Measurements from ENCODE around the gene OPRM1.
"Not testable (repeated sequence)": the region's sequence is repeated elsewhere in the genome, so short reads cannot be mapped to it uniquely, and the experiment has no call there.

The OPRM1 gene

DNA sequence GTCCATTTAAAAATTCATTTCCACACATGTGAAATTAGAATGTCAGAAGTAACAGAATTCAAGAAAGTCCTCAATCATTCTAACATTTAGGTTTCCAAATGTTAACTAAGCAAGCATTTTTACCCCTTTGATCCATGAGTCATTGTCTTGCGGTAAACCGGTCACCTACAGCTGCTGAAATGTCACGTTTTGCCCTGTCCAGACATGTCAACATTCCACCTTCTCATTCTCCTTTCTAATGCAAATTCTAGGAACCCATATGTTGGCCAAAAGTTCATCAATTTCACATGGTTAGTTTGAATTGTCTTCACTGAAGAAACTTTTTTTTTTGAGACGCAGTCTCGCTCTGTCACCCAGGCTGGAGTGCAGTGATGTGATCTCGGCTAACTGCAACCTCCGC, 200.4 kb downstream of the OPRM1 start:
- no peak for DNase-seq (ENCODE audit: low read depth)

DNA sequence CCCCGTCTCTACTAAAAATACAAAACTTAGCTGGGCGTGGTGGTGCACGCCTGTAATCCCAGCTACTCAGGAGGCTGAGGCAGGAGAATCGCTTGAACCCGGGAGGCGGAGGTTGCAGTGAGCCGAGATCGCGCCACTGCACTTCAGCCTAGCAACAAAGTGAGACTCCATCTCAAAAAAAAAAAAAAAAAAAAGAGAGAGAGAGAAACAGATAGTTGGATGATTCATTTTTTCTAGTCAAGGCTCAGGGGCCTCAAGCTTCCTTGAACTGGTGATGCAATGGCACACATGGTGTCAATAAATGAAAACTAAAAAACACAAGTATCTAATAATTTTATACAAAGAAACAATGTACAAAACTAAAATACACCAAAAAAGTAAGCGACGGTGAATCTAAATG, 202.0 kb downstream of the OPRM1 start:
- DNase-seq (ENCODE audit: low read depth): not testable (repeated sequence)

GRCh38 chr6:154241581-154241980, 202.5 kb downstream of the OPRM1 start:
- no peak for DNase-seq (ENCODE audit: low read depth)

DNA sequence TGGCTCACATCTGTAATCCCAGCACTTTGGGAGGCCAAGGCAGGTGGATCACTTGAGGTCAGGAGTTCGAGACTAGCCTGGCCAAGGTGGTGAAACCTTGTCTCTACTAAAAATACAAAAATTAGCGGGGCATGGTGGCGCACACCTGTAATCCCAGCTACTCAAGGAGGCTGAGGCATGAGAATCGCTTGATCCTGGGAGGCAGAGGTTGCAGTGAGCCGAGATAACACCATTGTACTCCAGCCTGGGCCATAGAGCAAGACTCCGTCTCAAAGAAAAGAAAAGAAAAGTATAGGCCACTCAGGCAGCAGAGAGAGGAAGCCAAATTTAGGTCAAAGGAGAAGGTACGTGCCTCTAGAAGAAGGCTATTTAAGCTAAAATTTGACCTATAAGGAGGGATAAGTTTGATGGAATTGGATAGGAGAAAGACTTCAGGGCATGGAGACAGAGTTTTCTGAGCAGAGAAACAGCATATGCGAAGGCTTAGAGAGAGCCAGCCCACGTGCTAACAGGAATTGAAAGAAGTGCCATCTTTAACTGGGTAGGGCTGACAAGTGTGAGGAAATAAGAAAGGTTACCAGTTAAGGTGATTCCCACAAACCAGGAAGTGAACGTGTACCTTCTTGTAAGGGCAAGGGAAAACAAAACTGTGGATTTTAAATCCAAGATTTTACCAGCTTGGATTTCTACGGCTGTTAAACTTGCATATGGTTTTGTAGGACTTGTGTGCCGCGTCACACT, 203.7 kb downstream of the OPRM1 start:
- no peak for DNase-seq (ENCODE audit: low read depth)

DNA sequence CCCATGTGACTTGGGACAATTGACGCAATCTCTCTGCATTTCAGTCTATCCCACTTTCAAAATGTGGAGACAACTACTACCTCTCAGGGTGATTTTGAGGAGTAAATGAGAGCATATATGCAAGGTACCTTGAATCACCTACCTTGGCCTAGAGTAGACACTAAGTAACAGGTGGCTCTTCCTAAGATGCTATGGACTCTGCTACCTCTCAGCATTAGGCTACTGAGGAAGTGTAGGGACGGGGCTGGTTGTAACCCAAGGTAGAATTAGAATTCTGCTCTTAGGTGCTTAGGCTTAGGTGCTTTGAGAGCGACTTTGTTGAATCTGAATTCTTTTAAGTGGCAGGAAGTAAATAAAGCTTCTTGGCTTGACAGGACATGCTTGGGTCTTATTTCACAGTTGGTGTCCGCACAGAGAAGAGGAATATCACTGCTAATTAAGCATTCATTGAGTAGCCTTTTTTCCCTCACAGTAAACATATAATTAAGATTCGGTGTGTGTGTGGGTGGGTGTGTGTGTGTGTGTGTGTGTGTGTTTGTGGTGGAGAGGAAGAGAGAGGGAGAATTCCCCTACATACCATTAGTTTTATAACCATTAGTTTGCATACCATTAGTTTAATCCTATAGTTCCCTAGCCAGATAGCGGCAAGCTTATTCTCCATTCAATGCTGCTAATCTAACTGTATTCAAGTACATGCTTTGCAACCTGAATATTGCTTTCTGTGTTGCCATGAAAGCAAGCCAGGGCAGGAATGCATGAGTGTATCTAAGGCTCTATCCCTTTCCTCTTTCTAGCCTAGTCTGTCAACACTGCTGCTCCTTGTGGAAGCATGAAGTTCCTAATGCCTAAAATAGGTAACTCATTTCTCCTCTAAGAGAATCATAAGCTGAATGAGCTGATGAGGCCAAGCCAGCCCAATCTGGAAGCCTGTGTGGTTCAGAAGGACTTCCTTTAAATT, 205.0 kb downstream of the OPRM1 start:
- DNase-seq (ENCODE audit: low read depth): no peak

DNA sequence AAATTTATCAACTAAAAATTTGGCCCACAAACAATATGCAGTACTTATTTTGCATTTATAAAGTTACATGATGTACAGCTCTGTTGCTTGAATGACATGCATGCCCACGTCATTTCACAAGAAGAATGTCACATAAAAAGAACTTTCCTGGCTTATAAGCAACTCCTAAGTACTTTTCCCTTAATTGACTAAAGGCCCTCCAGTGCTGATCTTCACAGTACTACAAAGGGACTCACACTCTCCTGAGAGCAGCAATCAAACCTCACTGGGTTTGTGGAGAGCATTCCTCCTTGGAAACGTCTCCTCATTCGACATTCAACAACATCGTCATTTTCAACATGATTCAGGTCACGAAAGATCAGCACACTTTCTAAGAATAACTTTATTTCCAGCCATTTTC, 206.5 kb downstream of the OPRM1 start:
- DNase-seq (ENCODE audit: low read depth): no peak

GRCh38 chr6:154246723-154247118, 207.7 kb downstream of the OPRM1 start:
- DNase-seq (ENCODE audit: low read depth): no peak

- no peak for DNase-seq (ENCODE audit: low read depth)
These were observed 208.2 kb downstream of the OPRM1 start for GRCh38 chr6:154247119-154247861.

- DNase-seq (ENCODE audit: low read depth): no peak
These were observed 210.7 kb downstream of the OPRM1 start for GRCh38 chr6:154249499-154250298.

DNA sequence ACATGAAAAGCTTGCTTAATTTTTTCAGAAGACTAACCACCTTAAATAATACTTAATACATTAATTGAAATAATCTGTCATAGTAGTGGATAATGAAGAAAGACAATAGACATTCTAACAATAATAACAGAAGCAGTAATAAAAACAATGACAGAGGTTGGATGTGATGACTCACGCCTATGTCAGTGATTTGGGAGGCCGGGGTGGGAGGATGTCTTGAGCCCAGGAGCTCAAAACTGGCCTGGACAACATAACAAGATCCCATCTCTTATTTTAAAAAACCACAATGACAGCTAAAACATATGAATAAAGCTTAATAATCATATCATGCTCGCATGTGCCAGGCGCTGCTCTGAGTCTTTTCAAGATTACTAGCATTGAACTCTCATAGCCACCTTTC, 212.1 kb downstream of the OPRM1 start:
- no peak for DNase-seq (ENCODE audit: low read depth)

DNA sequence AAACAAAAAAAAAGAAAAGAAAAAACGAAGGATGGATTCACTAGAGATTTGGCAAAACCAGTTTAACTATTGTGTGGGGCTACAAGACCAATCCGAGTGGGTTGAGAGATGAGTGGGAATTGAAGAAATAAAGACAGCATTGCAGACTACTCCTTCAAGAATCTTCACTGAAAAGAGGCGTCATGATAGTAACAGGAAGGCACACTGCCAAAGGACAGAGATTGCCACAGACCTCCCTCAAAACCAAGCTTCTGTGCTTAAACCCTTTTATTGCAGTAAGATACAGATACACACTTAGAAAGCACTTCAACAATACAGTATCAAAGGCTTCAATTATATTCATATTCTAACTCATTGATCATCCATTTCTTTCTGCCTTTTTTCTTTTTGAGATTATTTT, 213.6 kb downstream of the OPRM1 start:
- no peak for DNase-seq (ENCODE audit: low read depth)

- DNase-seq (ENCODE audit: low read depth): no peak
These were observed 218.0 kb downstream of the OPRM1 start for GRCh38 chr6:154257067-154257466.

DNA sequence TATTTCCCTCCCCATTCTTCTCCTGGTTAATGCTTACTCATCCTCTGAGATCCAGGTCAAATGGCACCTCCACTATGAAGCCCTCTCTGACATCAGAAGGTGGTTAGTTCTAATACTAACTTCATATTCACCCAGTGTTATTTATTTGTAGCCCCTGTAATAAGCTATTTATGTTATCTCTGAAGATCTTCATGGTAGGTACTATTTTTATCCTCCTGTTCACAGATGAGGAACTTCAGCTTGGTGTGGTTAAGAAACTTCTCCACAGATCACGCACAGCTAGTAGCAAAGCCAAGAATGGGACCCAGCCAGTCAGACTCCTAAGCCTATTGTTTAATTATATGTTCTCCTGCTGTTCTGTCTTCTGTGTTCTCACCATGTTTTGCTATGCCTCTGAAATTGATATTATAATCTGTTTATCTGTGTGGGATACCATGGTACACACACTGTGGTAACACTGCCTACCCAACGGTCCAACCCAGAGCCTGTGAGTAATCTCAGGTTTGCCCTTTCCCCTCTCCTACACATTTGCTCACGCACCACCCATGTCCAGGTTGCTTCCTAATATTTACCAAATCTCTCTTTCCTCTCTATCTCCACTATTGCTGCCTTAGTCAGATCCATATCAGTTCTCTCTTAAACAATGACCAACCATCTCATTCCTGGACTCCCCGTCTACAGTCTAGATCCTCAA, 219.2 kb downstream of the OPRM1 start:
- no peak for DNase-seq (ENCODE audit: low read depth)

DNA sequence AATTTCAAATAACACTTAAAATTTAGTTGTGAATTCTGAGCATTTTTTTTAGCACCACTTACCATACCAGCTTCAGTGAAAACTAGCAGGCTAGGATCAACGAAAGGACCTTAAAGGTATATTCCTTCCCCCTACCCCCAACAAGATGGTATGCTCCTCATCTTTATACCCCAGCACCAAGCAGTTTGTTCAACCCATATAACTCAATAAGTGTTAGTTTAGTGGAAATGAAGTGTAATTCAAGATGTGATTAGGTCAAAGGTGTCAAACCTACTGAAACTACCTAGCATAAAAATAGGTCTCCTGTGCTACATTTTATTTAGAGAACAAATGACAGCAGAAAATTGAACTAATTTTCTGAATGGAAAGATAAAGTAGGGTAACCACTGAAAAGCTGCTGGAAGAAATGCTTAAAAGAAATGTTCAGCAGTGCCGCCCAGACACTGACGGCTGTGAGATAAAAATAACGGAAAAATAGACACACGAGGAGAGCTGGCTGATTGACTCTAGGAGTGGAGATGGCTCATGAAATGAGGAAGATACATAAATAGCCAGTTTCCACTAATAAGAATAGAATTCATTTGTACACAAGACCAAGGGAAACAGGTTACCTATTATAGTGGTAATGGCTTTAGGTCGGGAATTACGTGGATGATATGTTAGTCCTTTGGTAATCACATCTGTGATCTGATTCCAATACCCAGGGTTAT, 222.8 kb downstream of the OPRM1 start:
- no peak for DNase-seq (ENCODE audit: low read depth)

DNA sequence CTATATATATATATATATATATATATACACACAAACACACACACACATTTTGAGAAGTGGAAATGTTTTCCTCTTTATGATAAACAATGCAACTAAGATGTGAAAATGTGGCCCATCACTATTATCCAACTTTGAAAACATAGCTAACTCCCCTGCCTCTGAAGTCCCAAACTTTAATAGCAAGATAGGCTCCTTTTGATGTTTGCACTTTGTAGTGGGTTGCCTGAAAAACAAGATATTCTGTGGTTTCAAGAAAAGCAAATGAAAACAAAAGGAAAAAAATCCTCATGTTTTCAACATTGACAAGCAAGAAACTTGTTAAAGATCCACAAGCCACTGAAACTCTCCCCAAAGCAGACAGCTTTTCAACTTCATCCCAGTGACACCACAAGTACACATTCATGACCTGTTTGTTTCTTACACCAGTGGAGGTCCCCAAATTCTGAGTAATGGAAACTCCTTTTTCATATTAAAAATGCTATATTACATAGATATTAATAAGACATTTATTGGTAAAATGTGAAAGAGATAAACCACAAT, 227.6 kb downstream of the OPRM1 start:
- DNase-seq (ENCODE audit: low read depth): no peak

DNA sequence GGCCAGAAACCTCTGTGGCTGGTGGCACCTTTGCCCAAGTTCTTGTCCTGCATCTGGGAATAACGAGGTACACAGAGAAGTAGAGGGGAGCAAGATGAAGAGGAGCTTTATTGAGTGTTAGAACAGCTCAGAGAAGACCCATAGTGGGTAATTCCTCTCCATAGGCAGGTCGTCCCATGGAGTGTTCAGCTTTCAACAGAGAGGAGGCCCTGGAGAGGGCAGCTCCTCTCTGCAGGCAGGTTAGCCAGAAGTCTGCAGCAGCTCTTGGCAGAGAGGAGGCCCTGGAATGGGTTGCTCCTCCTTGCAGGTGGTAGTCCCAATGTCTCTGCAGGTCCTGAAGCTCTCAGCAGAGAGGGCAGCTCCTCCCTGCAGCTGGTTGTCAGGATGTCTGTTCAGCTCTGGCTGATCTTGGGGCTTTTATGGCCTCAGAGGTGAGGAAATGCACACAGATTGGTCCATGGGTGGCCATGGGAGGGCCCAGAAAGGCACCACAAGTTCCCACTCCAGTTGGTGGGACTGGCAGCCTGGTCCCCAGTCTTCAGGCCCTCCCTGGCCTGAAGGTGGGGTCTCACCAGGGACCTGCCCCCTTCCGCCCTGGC, 228.6 kb downstream of the OPRM1 start:
- DNase-seq (ENCODE audit: low read depth): no peak

- DNase-seq (ENCODE audit: low read depth): no peak
These were observed 229.4 kb downstream of the OPRM1 start for GRCh38 chr6:154268486-154268885.

GRCh38 chr6:154274168-154274567, 235.1 kb downstream of the OPRM1 start:
- no peak for DNase-seq (ENCODE audit: low read depth)

DNA sequence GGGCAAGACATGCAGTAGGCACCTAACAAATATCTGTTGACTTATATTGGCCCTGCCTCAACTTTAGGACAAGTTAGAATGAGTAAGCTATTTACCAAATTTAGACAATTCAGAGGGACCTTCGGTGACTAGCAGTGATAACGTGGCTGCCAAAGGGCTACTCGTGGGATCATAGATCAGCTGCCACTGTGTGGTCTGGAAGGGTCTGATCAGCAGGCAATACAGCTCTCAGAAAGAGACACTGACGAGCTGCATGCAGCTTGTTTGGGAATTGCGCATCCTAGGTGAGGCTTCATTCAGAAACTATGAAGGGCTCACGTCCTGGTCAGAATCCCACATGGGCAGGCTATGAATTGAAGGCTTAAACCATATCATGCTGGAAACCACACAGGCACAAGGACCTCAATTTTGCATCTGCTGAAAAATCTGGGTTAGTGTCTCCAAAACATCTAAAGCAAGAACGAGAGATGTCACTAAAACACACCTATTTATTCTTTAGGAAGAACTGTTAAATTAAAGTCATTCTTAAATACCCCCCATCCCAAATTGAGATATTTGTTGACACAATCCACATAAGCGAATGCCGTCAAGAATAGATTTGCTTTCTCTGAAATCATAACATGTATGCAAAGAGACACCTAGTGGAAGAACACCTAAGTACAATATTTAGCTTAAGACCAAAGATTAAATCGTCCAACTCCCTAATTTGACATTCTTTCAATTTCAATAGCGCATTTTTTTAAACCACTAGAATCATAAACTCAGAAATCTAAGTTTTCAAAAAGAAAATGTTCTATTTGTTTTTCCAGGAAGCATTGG, 238.0 kb downstream of the OPRM1 start:
- DNase-seq (ENCODE audit: low read depth): no peak

Measured in stimulated activated CD8-positive, alpha-beta memory T cell treated with anti-CD3 and anti-CD28 coated beads, Interleukin-12 subunit alpha, Interleukin-12 subunit beta, amount 100 ng/mL, for 4 hours (primary cell).